HG02678 (cell line): Measurements from ENCODE around the gene CKMT1B.
"Not testable (repeated sequence)": the region's sequence is repeated elsewhere in the genome, so short reads cannot be mapped to it uniquely, and the experiment has no call there.

Experiments
- ATAC-seq: cut with Tn5 transposase; IDR thresholded peaks from one replicate; pipeline ENCODE4 v1.9.1; 2021; ENCODE audit warnings: mild to moderate bottlenecking, moderate library complexity; ENCODE audit not compliant: unreplicated experiment

Gene CKMT1B

DNA sequence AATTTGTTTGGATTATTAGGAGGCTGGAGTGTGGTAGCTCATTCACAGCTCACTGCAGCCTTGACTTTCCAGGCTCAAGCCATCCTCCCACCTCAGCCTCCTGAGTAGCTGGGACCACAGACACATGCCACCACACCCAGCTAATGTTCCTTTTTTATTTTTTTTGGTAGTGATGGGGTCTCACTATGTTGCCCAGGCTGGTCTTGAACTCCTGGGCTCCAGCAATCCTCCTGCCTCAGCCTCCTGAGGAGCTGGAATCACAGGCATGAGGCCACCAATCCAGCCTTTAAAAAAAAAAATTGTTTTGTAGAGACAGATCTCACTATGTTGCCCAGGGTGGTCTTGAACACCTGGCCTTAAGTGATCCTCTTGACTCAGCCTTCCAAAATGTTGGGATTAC lies 33.1 kb downstream of the CKMT1B start:
- ATAC-seq: not testable (repeated sequence)

DNA sequence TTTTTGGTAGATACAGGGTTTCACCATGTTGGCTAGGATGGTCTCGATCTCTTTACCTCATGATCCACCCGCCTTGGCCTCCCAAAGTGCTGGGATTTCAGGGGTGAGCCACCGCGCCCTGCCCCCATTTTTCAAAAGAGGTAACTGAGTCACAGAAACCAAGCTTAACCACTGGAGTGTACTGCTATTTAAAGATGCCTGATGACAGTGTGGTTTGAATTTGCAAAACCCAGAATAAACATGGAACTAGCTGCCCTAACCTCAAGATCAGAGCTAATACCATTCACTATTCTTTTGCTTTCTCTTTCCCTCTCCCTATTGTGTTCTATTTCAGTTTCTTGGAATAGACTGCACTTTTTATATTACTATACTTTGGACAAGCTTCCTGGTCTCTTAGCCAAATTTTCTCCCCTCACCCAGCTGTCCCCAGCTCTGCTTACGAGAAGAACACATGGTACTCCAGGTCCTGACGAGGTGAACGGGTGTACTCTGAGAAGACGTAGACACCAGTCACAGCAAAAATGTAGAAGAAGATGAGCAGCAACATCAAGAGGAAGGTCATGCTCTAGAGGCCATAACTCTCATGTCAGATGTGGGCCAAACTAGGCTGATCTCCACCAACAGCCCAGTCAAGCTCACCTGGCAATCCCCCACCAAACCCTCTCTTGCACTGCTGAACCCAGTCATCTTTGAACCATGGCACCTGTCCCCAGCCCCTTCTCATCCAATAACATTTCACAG lies 44.8 kb downstream of the CKMT1B start:
- ATAC-seq: not testable (repeated sequence)
